Endothelial cell of umbilical vein (primary cell): ENCODE measurements around the gene ZBP1. TPM values are rescaled to one million over a fixed set of nuclear protein-coding genes. Genes with fewer than 3 reads are reported as not detected.

Experiments used
- BruUV-seq: library from RNA; stranded (reverse); fragments of 400-500 nt; replicated peaks from 2 replicates; lab custom pipeline; 2021; lab: Mats Ljungman, UMichigan
- CTCF ChIA-PET: fragments of 300-600, 350-600 bp; sonication (Branson Sonifier 250); formaldehyde crosslinking; loops from one replicate; lab custom pipeline; 2021; ENCODE audit warnings: antibody characterized with exemption, inconsistent platforms; lab: Charles Lee
- POLR2A ChIA-PET: fragments of 300-600, 350-600 bp; sonication (Branson Sonifier 250); formaldehyde crosslinking; loops from one replicate; lab custom pipeline; 2021; ENCODE audit warnings: antibody characterized with exemption, inconsistent platforms; lab: Charles Lee
- DNase-seq: peaks from one replicate; pipeline ENCODE4 v3.0.0-alpha.2; 2011; ENCODE audit warnings: low read depth, low spot score
- FAIRE-seq: peaks from 2 replicates; lab custom pipeline; 2011; peaks lifted over from hg19 to GRCh38; lab: Jason Lieb, UNC
- H2AFZ ChIP-seq: 2 replicates; pipeline ENCODE4 v1.6.0; 2012; ENCODE audit warnings: low read depth, low read length, control low read depth, inconsistent platforms
- H3K27ac ChIP-seq: 2 replicates; pipeline ENCODE4 v1.5.1; 2011; ENCODE audit warnings: low read depth, mild to moderate bottlenecking, control low read depth, low read length, moderate library complexity; ENCODE audit not compliant: insufficient read depth
- H3K27me3 ChIP-seq, 2 experiments: 2 replicates each; pipeline versions ENCODE4 v1.6.0 to v1.6.1; 2011; ENCODE audit warnings: low read length in 2 of 2, mixed read lengths in 1 of 2; ENCODE audit not compliant: control insufficient read depth in 2 of 2, insufficient read depth in 2 of 2
- H3K36me3 ChIP-seq, 2 experiments: 2 replicates in 1 of 2; 3 replicates in 1 of 2; pipeline ENCODE4 v1.5.1; 2011; ENCODE audit warnings: low read length in 2 of 2, mild to moderate bottlenecking in 1 of 2, moderate library complexity in 1 of 2; ENCODE audit not compliant: control insufficient read depth in 2 of 2, insufficient read depth in 2 of 2; ENCODE audit errors: extremely low read depth in 1 of 2
- H3K4me1 ChIP-seq: 3 replicates; pipeline ENCODE4 v1.5.1; 2011; ENCODE audit warnings: mild to moderate bottlenecking, low read length; ENCODE audit not compliant: control insufficient read depth, insufficient read depth; ENCODE audit errors: extremely low read depth
- H3K4me2 ChIP-seq: 2 replicates; pipeline ENCODE4 v1.6.1; 2011; ENCODE audit warnings: low read length, control low read depth, mixed read lengths; ENCODE audit not compliant: insufficient read depth
- H3K4me3 ChIP-seq, 3 experiments: fragments of 200-600 bp in 1 of 3; sonication (generic), shearing (Covaris generic) in 1 of 3; replicated peaks in 1 of 3; 2 replicates each; pipeline ENCODE4 v1.5.1; 2011 to 2016; ENCODE audit warnings: control low read depth in 3 of 3, low read length in 3 of 3, mild to moderate bottlenecking in 2 of 3, inconsistent platforms in 1 of 3, low read depth in 1 of 3, moderate library complexity in 1 of 3; ENCODE audit not compliant: insufficient read depth in 1 of 3
- H3K79me2 ChIP-seq: 2 replicates; pipeline ENCODE4 v1.6.0; 2012; ENCODE audit warnings: low read length, inconsistent platforms; ENCODE audit not compliant: control insufficient read depth, insufficient read depth
- H3K9ac ChIP-seq: replicated peaks from 2 replicates; pipeline ENCODE3; 2011; ENCODE audit warnings: low read length, control low read depth; ENCODE audit not compliant: insufficient read depth; ENCODE audit errors: extremely low read depth
- H3K9me1 ChIP-seq: replicated peaks from 3 replicates; pipeline ENCODE4 v1.6.0; 2011; ENCODE audit warnings: mild to moderate bottlenecking, low read length; ENCODE audit not compliant: control insufficient read depth, insufficient read depth; ENCODE audit errors: extremely low read depth
- H3K9me3 ChIP-seq: replicated peaks from 2 replicates; pipeline ENCODE4 v1.5.1; 2012; ENCODE audit warnings: low read length, inconsistent platforms; ENCODE audit not compliant: control insufficient read depth, insufficient read depth
- H4K20me1 ChIP-seq: replicated peaks from 2 replicates; pipeline ENCODE3; 2011; ENCODE audit warnings: mild to moderate bottlenecking, low read length; ENCODE audit not compliant: control insufficient read depth, insufficient read depth; ENCODE audit errors: extremely low read depth
- EZH2 ChIP-seq: IDR thresholded peaks from 2 replicates; pipeline ENCODE4 v1.6.1; 2012; ENCODE audit warnings: borderline replicate concordance, low read depth, mild to moderate bottlenecking, moderate library complexity, low read length, inconsistent platforms; ENCODE audit not compliant: severe bottlenecking
- MYC ChIP-seq: IDR thresholded peaks from one replicate; pipeline ENCODE4 v1.6.1; 2011; ENCODE audit warnings: mild to moderate bottlenecking, low read depth, low read length
- POLR2AphosphoS5 ChIP-seq: IDR thresholded peaks from 2 replicates; pipeline ENCODE4 v1.6.1; 2012; ENCODE audit warnings: low read depth, mild to moderate bottlenecking, control low read depth, low read length, moderate library complexity; ENCODE audit not compliant: insufficient read depth
- dilution Hi-C: fragments of 300-500 bp; cut with MboI; formaldehyde crosslinking; loops from one replicate; pipeline ENCODE4 v1.15.0; 2019; ENCODE audit warnings: low sequenced_read_pairs; ENCODE audit not compliant: extremely low pct_ligation_motif_present
- intact Hi-C: fragments of 100-400 bp; cut with micrococcal nuclease; formaldehyde crosslinking; loops from one replicate; pipeline ENCODE4 v1.10.0; 2022
- polyA plus RNA-seq, 4 experiments: library from polyadenylated mRNA; depleted of rRNA in 3 of 4; stranded (reverse) in 3 of 4; unstranded in 1 of 4; fragments of >200 nt; gene quantifications; 2 replicates each; pipeline versions ENCODE4 v1.2.1 to v1.2.3, GENCODE V29; 2011 to 2012; ENCODE audit warnings: missing spikeins in 1 of 4
- total RNA-seq: library from RNA; stranded (reverse); gene quantifications from 2 replicates; pipeline ENCODE4 v1.2.3, GENCODE V29; 2021

ZBP1 gene
- total and polyA plus RNA-seq, 2 donors (not counting 3 experiments of a cell fraction or from before 2014, with no cell fraction given) = not detected

DNA sequence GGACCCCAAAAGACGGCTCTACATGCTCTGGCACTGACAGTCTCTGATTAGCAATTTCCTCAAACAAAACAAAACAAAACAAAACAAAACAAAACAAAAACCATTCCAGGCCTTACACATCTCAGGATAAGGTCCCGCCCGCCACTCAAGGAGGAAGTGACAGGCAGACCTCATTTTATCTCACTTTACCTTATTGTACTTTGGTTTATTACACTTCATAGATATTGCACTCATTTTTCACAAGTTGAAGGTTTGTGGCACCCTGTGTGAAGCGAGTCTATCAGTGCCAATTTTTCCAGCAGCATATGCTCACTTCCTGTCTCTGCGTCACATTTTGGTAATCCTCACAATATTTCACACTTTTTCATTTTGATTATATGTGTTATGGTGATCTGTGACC, 15.2 kb downstream of the ZBP1 start:
- H3K27ac ChIP-seq = no peak overlapping the region
- no peaks in the 10 kb centered on the region for H4K20me1 ChIP-seq
- H3K9ac ChIP-seq = no peak overlapping the region
- H3K9me1 ChIP-seq = no peaks in the 10 kb centered on the region
- H3K9me3 ChIP-seq = no peaks in the 10 kb centered on the region
- no peaks in the 10 kb centered on the region for H3K36me3 ChIP-seq
- no peaks in the 10 kb centered on the region for H3K4me1 ChIP-seq
- FAIRE-seq (no peak), DNase-seq (no peak)
- no peak overlapping the region for H3K4me3 ChIP-seq
- CTCF ChIA-PET = interaction anchor here (1.0 kb wide), 1 partner anchor 18 kb away, joined by 3 read pairs; no protein-coding TSS in a partner anchor
- POLR2A ChIA-PET = no interaction called here
- BruUV-seq = no TSS peak
- dilution Hi-C loops (no loop called here), intact Hi-C loops (no loop called here)
- no peaks in the 10 kb centered on the region for H3K27me3 ChIP-seq
- no peak overlapping the region for H3K4me2 ChIP-seq
- no peak for TF ChIP-seq POLR2AphosphoS5
- no peak for TF ChIP-seq MYC
- no peaks in the 10 kb centered on the region for H3K79me2 ChIP-seq
- H2AFZ ChIP-seq = no peak overlapping the region

DNA sequence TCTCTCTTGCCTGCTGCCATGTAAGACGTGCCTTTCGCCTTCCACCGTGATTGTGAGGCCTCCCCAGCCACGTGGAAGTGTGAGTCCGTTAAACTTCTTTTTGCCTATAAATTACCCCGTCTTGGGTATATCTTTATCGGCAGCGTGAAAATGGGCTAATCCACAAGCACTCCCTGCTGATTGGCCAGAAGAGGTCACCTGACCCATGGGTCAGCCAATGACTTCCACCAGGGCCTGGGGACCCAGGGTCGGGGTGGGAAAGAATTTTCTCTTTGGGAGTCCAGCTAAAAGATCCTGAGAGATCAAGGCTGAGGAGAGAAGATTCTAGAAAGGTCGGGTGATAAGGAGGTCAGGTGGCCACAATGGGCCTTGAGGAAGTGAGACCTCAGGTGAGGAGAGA, 17.1 kb downstream of the ZBP1 start:
- Histone ChIP-seq H3K27me3 (peaks cover 2% of the 10 kb centered on the region in 2 experiments), H3K4me2 (no peak overlapping the region), H3K9ac (no peak overlapping the region), H3K4me3 (no peak overlapping the region), H2AFZ (no peak overlapping the region), H3K9me1 (no peaks in the 10 kb centered on the region), H3K36me3 (no peaks in the 10 kb centered on the region), H4K20me1 (no peaks in the 10 kb centered on the region), H3K9me3 (no peaks in the 10 kb centered on the region), H3K27ac (no peak overlapping the region), H3K79me2 (no peaks in the 10 kb centered on the region), H3K4me1 (no peaks in the 10 kb centered on the region)
- FAIRE-seq (no peak), DNase-seq (no peak)
- ChIA-PET POLR2A (no interaction called here), CTCF (no interaction called here)
- dilution Hi-C loops = no loop called here
- intact Hi-C loops = no loop called here
- no peak for TF ChIP-seq EZH2
- no TSS peak for BruUV-seq
